GM12892 (cell line): ENCODE measurements around the gene KANSL1L.

Experiments used
- POLR2A ChIP-seq: IDR thresholded peaks from 2 replicates; pipeline ENCODE4 v1.6.1; 2011; ENCODE audit warnings: low read depth, low read length, control low read depth
- POLR2AphosphoS5 ChIP-seq: IDR thresholded peaks from 2 replicates; pipeline ENCODE4 v1.6.1; 2011; ENCODE audit warnings: low read depth, low read length, control low read depth
- TAF1 ChIP-seq: IDR thresholded peaks from 2 replicates; pipeline ENCODE4 v1.6.1; 2011; ENCODE audit warnings: low read depth, mild to moderate bottlenecking, control low read depth, low read length, borderline replicate concordance

- TF ChIP-seq POLR2A, result no peak
- no peak for TF ChIP-seq POLR2AphosphoS5
- no peak for TF ChIP-seq TAF1
Measured at GRCh38 chr2:210189452-210190138, 18.4 kb upstream of the KANSL1L start.
